Large intestine (tissue), 3 donors: Measurements from ENCODE around the gene CCDC126. TPM values are rescaled to one million over a fixed set of nuclear protein-coding genes. Genes with fewer than 3 reads are reported as not detected.
A peak's percentile ranks its signal among the peaks of the same experiment; 100 is the strongest.

Experiments used
- DNase-seq, 2 donors: peaks; one replicate each; pipeline versions ENCODE4 v3.0.0 to v3.0.0-alpha.2; 2013
- H3K27ac ChIP-seq: one replicate; pipeline ENCODE4 v1.5.1; 2013; ENCODE audit warnings: low read length
- H3K27me3 ChIP-seq: 2 replicates; pipeline ENCODE4 v1.6.1; 2013; ENCODE audit warnings: low read length; ENCODE audit not compliant: control insufficient read depth, insufficient read depth
- H3K36me3 ChIP-seq: 2 replicates; pipeline ENCODE4 v1.6.1; 2013; ENCODE audit warnings: low read length; ENCODE audit not compliant: control insufficient read depth, insufficient read depth
- H3K4me1 ChIP-seq: one replicate; pipeline ENCODE4 v1.6.1; 2013; ENCODE audit warnings: low read length; ENCODE audit not compliant: control insufficient read depth, insufficient read depth
- H3K4me3 ChIP-seq: one replicate; pipeline ENCODE4 v1.5.1; 2013; ENCODE audit warnings: low read length
- H3K9me3 ChIP-seq: one replicate; pipeline ENCODE4 v1.6.1; 2013; ENCODE audit warnings: mild to moderate bottlenecking, low read depth, low read length, moderate library complexity; ENCODE audit not compliant: control insufficient read depth
- WGBS: methylation state at CpG from one replicate; pipeline ENCODE4 v1.1.5; 2013; ENCODE audit warnings: low lambda C conversion rate; ENCODE audit not compliant: insufficient coverage; 5-methylcytosine and 5-hydroxymethylcytosine counted together
- polyA plus RNA-seq: library from polyadenylated mRNA; unstranded; fragments of 120-200 nt; gene quantifications from one replicate; pipeline ENCODE4 v1.2.1, GENCODE V29; 2013

CCDC126 gene
- polyA plus RNA-seq, 1 donor = 24.6 TPM

DNA sequence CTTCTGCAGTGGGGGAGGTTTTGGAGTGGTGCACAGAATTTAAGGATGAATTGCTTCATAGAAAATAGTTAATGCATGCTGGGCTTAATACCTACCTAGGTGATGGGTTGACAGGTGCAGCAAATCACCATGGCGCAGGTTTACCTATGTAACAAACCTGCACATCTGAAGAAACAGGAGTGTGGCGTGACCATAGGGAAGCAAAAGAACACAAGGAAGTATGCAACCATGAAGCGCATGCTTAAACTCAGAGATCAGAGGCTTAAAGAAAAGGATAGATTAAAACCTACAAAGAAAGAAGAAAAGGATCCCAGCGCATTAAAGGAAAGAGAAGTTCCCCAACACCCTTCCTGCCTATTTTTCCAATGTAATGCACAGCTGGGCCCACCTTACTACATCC, 22.0 kb downstream of the CCDC126 start:
- Histone ChIP-seq H3K4me1 (peaks cover 6% of the 10 kb centered on the region), H3K36me3 (no peaks in the 10 kb centered on the region)
- no peak for DNase-seq

DNA sequence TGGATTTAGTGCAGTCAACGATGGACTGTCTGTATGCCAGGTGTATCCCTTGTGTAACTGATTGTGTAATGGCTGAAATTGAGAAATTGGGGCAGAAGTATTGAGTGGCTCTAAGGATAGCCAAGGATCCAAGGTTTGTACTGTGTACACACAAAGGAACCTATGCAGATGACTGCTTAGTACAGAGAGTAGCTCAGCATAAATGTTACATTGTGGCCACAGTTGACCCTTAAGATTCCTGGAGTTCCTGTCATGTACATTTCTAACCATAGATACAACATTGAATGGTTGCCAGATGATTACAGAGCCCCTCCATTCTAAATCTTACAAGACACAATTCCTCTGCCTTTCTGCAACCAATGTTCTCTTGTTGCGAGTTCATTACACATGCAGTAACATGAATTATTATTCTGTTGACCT, 25.3 kb downstream of the CCDC126 start:
- no peaks in the 10 kb centered on the region for H3K36me3 ChIP-seq
- H3K9me3 ChIP-seq = peaks cover 12% of the 10 kb centered on the region
- H3K27me3 ChIP-seq = no peaks in the 10 kb centered on the region
- no peak overlapping the region for H3K4me3 ChIP-seq
- no CpG with 5 or more reads among the region's 2 CpGs for whole genome bisulfite sequencing
- H3K27ac ChIP-seq = no peak overlapping the region
- peak; percentile 61 to 78 for DNase-seq
- H3K4me1 ChIP-seq = peaks cover 6% of the 10 kb centered on the region

More for the DNA sequence above, 22.0 kb downstream of the CCDC126 start:
- H3K27ac ChIP-seq = no peak overlapping the region
- no peaks in the 10 kb centered on the region for H3K27me3 ChIP-seq
- WGBS = 100% methylated on average over 1 of the region's 4 CpGs
- no peak overlapping the region for H3K4me3 ChIP-seq
- peaks cover 18% of the 10 kb centered on the region for H3K9me3 ChIP-seq

DNA sequence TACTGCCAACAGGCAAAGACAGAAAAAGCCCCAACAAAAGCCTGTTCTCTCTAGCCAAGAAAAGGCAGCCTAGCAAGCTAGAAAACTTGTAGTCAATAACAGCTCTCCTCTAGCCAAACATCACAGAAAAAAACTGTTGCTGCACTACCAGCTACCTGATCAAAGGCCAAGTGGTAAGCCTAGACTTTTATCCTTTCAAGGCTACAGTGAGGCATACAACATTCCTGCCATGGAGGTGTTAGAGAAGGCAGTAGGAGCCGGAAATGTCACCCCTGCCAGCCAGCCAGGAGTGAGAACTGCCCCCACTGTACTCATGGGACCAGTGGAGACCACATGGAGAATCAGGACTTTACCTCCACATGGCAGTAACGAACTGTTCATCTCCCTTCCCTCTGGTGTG, 31.2 kb downstream of the CCDC126 start:
- peak overlapping the region; percentile 33 for H3K27ac ChIP-seq

DNA sequence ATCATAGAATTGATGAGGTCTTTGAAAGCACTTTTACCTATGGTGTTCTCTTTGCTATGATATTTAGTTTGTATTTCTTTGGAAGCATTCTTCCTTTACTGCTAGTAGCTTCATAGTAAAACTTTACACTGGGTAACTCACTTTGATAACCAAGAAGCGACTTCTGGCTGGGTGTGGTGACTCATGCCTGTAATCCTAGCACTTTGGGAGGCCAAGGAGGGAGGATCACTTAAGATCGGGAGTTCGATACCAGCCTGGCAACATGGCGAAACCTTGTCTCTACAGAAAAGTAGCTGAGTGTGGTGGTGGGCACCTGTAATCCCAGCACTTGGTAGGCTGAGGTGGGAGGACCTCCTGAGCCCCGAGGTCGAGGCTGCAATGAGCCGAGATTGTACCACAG, 36.2 kb downstream of the CCDC126 start:
- Histone ChIP-seq H3K36me3 (no peaks in the 10 kb centered on the region), H3K4me1 (peaks cover 4% of the 10 kb centered on the region), H3K27me3 (no peaks in the 10 kb centered on the region), H3K9me3 (peaks cover 3% of the 10 kb centered on the region), H3K4me3 (no peak overlapping the region), H3K27ac (no peak overlapping the region)
- no CpG with 5 or more reads among the region's 7 CpGs for WGBS
- DNase-seq = no peak

More for the DNA sequence above, 31.2 kb downstream of the CCDC126 start:
- Histone ChIP-seq H3K4me1 (peaks cover 11% of the 10 kb centered on the region), H3K9me3 (no peaks in the 10 kb centered on the region), H3K36me3 (no peaks in the 10 kb centered on the region), H3K27me3 (no peaks in the 10 kb centered on the region), H3K4me3 (no peak overlapping the region)
- no CpG with 5 or more reads among the region's 2 CpGs for WGBS
- DNase-seq = peak; percentile 48 to 76

DNA sequence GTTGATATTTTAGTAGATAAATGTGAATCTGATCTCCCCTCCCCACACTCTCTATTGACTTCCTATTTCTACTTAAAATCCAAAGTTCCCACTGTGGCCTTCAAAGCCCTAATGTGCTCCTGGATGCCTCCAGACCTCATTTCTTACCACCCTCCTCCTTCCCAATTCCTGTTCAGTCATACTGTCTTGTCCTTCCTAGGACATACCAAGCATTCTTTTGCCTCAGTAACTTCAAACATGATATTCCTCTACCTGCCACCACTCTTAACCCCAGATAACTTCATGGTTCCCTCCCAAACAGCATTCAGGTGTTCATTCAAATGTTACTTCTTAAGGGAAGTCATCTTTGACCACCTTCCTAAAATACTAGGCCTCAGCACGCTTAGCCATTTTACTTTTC, 48.6 kb downstream of the CCDC126 start:
- WGBS = 100% methylated on average over 1 of the region's 1 CpG
- no peaks in the 10 kb centered on the region for H3K4me1 ChIP-seq
- no peak for DNase-seq

DNA sequence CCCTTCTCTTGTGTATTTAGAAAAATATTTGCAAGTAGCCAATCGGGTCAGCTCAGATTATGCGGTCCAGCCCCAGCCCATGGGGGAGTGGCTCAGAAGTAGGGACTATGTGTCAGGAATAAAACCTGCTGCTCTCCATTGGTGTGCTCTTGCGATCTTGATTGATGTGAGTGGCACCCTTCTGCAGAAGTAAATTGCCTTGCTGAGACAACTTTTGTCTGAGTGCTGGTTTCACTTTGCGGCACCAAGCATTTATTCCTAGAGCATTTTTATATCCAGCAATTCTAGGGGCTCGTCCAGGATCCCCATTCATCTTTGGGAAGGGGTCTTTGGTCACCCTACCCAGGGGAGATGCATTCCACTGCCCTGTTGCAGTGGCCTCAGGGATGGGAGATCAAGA, 56.8 kb downstream of the CCDC126 start:
- Histone ChIP-seq H3K27me3 (no peaks in the 10 kb centered on the region), H3K4me3 (no peak overlapping the region), H3K9me3 (peaks cover 29% of the 10 kb centered on the region), H3K27ac (no peak overlapping the region), H3K36me3 (no peaks in the 10 kb centered on the region), H3K4me1 (no peaks in the 10 kb centered on the region)
- no CpG with 5 or more reads among the region's 5 CpGs for WGBS
- no peak for DNase-seq

More for the DNA sequence above, 48.6 kb downstream of the CCDC126 start:
- Histone ChIP-seq H3K27me3 (no peaks in the 10 kb centered on the region), H3K9me3 (no peaks in the 10 kb centered on the region), H3K27ac (no peak overlapping the region), H3K36me3 (no peaks in the 10 kb centered on the region), H3K4me3 (no peak overlapping the region)

DNA sequence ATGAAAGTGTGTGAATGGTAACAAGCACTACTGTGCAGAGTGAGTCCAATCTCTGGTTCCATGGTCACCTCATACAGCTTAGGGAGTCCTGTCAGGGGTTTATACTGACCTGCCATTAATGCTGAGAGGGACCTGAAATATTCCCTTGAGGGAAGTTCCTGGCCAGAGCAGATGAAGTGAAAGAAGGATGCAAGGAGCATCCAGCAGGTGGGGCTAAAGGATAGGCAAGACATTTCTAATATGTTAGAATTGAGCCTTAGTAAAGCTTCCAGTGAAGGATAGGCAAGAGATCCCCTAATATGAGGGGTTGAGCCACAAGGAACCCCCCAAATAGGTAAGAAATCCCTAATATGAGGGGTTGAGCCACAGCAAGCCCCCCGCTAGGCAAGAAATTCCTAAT, 57.3 kb downstream of the CCDC126 start:
- Histone ChIP-seq H3K36me3 (no peaks in the 10 kb centered on the region), H3K27me3 (no peaks in the 10 kb centered on the region), H3K4me1 (no peaks in the 10 kb centered on the region), H3K4me3 (no peak overlapping the region), H3K9me3 (peaks cover 30% of the 10 kb centered on the region), H3K27ac (no peak overlapping the region)
- no peak for DNase-seq
- no CpG with 5 or more reads among the region's 1 CpG for WGBS

DNA sequence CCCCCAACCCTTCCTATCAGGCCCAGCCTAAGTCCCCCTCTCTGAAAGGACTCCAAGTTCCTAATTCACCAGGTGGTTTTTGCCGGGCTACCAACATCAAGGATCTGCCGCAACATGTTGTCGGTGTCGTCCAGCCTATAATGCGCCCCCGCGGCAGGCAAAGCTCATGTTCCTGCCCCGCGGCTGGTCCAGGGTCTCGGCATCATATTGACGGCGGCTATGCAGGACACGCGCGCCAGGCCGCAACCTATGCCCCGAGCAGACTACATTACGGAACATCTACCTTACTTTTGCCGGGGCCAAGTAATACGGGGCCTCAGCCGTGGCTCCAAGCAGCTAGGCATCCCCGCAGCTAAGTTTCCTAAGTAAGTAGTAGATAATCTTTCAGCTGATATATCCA, 58.3 kb downstream of the CCDC126 start:
- peaks cover 30% of the 10 kb centered on the region for H3K9me3 ChIP-seq

DNA sequence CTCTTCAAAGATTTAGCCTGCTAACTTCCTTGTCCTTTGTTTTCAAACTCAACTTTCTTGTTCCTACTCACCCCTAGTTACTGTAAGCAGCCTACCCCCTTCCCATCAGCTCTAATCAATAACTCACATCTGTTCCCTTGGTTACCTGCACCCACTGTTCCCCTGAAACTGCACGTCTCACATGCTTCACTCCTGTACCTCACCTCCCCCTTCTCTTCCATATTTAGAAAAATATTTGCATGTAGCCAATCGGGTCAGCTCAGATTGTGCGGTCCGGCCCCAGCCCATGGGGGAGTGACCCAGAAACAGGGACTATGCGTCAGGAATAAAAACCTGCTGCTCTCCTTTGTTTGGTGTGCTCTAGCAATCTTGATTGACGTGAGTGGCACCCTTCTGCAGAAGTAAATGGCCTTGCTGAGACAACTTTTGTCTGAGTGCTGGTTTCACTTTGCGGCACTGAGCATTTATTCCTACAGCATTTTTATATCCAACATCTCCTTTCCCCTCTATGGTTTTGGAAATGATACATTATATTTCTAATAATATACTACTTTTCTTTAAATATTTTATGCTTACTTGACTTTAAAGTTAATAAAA, 61.7 kb downstream of the CCDC126 start:
- no peak for DNase-seq
- H3K36me3 ChIP-seq = no peaks in the 10 kb centered on the region
- WGBS = 100% methylated on average over 2 of the region's 7 CpGs
- H3K4me1 ChIP-seq = no peaks in the 10 kb centered on the region
- H3K4me3 ChIP-seq = no peak overlapping the region
- H3K27me3 ChIP-seq = no peaks in the 10 kb centered on the region
- no peak overlapping the region for H3K27ac ChIP-seq
- peaks cover 19% of the 10 kb centered on the region for H3K9me3 ChIP-seq

More for the DNA sequence above, 58.3 kb downstream of the CCDC126 start:
- no peak overlapping the region for H3K27ac ChIP-seq
- H3K27me3 ChIP-seq = no peaks in the 10 kb centered on the region
- H3K4me1 ChIP-seq = no peaks in the 10 kb centered on the region
- no peaks in the 10 kb centered on the region for H3K36me3 ChIP-seq
- no peak overlapping the region for H3K4me3 ChIP-seq
- no peak for DNase-seq
- WGBS = no CpG with 5 or more reads among the region's 22 CpGs

DNA sequence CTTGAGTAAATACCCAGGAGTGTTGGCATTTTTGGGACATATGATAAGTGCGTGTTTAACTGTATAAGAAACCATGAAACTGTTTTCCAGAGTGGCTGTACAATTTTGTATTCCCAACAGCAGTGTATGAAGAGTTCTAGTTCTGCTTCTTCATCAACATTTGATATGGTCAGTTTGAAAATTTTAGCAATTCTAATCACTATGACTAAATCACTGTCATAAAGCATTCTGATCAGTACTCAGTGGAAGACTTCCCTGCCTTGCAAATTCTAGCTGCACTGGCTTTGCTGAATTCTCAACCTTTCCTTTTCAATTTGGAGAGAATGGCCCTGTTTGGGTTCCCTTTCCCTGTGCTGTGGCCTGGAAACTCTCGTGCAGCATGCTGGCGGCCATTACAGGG, 64.2 kb downstream of the CCDC126 start:
- Histone ChIP-seq H3K27me3 (no peaks in the 10 kb centered on the region), H3K4me1 (no peaks in the 10 kb centered on the region), H3K4me3 (no peak overlapping the region), H3K36me3 (no peaks in the 10 kb centered on the region), H3K9me3 (peaks cover 6% of the 10 kb centered on the region), H3K27ac (no peak overlapping the region)
- DNase-seq = no peak
- WGBS = 100% methylated on average over 1 of the region's 3 CpGs
